DOHH2 (cell line): ENCODE measurements around the gene WDR89.

Source experiments
- H3F3A ChIP-seq: fragments of 200-600 bp; sonication (generic), shearing (Covaris generic); 2 replicates; pipeline ENCODE4 v1.6.0; 2016; ENCODE audit warnings: antibody characterized with exemption, mild to moderate bottlenecking; ENCODE audit not compliant: control insufficient read depth, insufficient read depth
- H3K27ac ChIP-seq: fragments of 200-600 bp; sonication (generic); 2 replicates; pipeline ENCODE4 v1.5.1; 2014; ENCODE audit warnings: low read depth, mild to moderate bottlenecking, low read length, moderate library complexity
- H3K27me3 ChIP-seq: fragments of 200-600 bp; sonication (generic); 2 replicates; pipeline ENCODE4 v1.6.1; 2014; ENCODE audit warnings: mild to moderate bottlenecking, low read length, mixed read lengths; ENCODE audit not compliant: control insufficient read depth
- H3K36me3 ChIP-seq: fragments of 200-600 bp; sonication (generic); 2 replicates; pipeline ENCODE4 v1.6.1; 2014; ENCODE audit warnings: mild to moderate bottlenecking, low read length, moderate library complexity, mixed read lengths; ENCODE audit not compliant: control insufficient read depth
- H3K4me1 ChIP-seq: fragments of 200-600 bp; sonication (generic); 2 replicates; pipeline ENCODE4 v1.6.1; 2014; ENCODE audit warnings: mild to moderate bottlenecking, low read length, mixed read lengths; ENCODE audit not compliant: control insufficient read depth
- H3K4me2 ChIP-seq: fragments of 200-600 bp; sonication (generic); 2 replicates; pipeline ENCODE4 v1.6.0; 2014; ENCODE audit warnings: mild to moderate bottlenecking, low read length, moderate library complexity
- H3K4me3 ChIP-seq: fragments of 200-600 bp; sonication (generic); 2 replicates; pipeline ENCODE4 v1.5.1; 2014; ENCODE audit warnings: mild to moderate bottlenecking, low read length, mixed read lengths
- H3K79me2 ChIP-seq: fragments of 200-600 bp; sonication (generic); 2 replicates; pipeline ENCODE4 v1.6.1; 2014; ENCODE audit warnings: mild to moderate bottlenecking, low read length, mixed read lengths; ENCODE audit not compliant: control insufficient read depth
- H3K9me2 ChIP-seq: fragments of 200-600 bp; sonication (generic); replicated peaks from 2 replicates; pipeline ENCODE4 v1.6.1; 2014; ENCODE audit warnings: mild to moderate bottlenecking, low read length, mixed read lengths; ENCODE audit not compliant: control insufficient read depth
- H3K9me3 ChIP-seq: fragments of 200-600 bp; sonication (generic); 2 replicates; pipeline ENCODE4 v1.6.1; 2014; ENCODE audit warnings: antibody characterized with exemption, low read length, mixed read lengths; ENCODE audit not compliant: control insufficient read depth, insufficient read depth
- H4K20me1 ChIP-seq: fragments of 200-600 bp; sonication (generic); 2 replicates; pipeline ENCODE4 v1.6.0; 2014; ENCODE audit warnings: low read depth, mild to moderate bottlenecking, antibody characterized with exemption, low read length, moderate library complexity; ENCODE audit not compliant: control insufficient read depth, insufficient read depth
- EZH2phosphoT487 ChIP-seq: fragments of 200-600 bp; sonication (generic); IDR thresholded peaks from 2 replicates; pipeline ENCODE4 v1.6.1; 2017; ENCODE audit warnings: borderline replicate concordance, mild to moderate bottlenecking, antibody characterized with exemption, low read length, moderate library complexity, mixed read lengths
- TF ChIP-seq, protein P1 (sequence below): fragments of 200-600 bp; sonication (generic); IDR thresholded peaks from one replicate; pipeline ENCODE4 v1.5.1; 2014; ENCODE audit warnings: antibody characterized with exemption, mild to moderate bottlenecking, low read depth, low read length; ENCODE audit not compliant: poor library complexity, severe bottlenecking

Gene WDR89

DNA sequence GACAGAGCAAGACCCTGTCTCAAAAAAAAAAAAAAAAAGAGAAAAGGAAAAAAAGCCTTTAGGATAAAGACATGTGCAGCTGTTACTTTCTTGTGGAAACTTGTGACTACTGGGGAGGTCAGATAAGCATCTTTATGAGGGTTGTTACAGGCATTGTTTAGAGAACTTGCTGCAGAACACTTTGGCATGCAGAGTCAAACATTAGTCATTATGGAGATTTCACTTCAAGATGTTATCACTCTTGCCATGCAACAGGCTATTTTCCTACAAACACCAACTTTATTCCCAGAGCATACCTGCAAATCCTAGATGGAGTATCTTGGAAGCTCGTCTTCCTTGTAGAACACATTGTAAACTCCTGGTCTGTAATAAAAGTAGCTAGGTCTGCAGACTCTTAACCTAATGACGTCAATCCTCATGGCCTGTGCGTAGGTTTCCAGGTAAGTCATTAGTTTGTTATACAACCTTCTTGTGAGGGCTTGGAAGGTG, 36.3 kb upstream of the WDR89 start:
- Histone ChIP-seq H4K20me1 (no peaks in the 10 kb centered on the region), H3K79me2 (no peaks in the 10 kb centered on the region; the same call in 1 of the 2 replicates), H3K4me1 (no peaks in the 10 kb centered on the region), H3F3A (peaks cover 31% of the 10 kb centered on the region), H3K4me2 (no peak overlapping the region), H3K4me3 (no peak overlapping the region), H3K9me2 (no peaks in the 10 kb centered on the region), H3K36me3 (peaks cover 69% of the 10 kb centered on the region), H3K9me3 (no peaks in the 10 kb centered on the region), H3K27ac (no peak overlapping the region), H3K27me3 (no peaks in the 10 kb centered on the region)
- no peak for TF ChIP-seq EZH2phosphoT487
- TF ChIP-seq, protein P1, sequence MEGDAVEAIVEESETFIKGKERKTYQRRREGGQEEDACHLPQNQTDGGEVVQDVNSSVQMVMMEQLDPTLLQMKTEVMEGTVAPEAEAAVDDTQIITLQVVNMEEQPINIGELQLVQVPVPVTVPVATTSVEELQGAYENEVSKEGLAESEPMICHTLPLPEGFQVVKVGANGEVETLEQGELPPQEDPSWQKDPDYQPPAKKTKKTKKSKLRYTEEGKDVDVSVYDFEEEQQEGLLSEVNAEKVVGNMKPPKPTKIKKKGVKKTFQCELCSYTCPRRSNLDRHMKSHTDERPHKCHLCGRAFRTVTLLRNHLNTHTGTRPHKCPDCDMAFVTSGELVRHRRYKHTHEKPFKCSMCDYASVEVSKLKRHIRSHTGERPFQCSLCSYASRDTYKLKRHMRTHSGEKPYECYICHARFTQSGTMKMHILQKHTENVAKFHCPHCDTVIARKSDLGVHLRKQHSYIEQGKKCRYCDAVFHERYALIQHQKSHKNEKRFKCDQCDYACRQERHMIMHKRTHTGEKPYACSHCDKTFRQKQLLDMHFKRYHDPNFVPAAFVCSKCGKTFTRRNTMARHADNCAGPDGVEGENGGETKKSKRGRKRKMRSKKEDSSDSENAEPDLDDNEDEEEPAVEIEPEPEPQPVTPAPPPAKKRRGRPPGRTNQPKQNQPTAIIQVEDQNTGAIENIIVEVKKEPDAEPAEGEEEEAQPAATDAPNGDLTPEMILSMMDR = no peak

DNA sequence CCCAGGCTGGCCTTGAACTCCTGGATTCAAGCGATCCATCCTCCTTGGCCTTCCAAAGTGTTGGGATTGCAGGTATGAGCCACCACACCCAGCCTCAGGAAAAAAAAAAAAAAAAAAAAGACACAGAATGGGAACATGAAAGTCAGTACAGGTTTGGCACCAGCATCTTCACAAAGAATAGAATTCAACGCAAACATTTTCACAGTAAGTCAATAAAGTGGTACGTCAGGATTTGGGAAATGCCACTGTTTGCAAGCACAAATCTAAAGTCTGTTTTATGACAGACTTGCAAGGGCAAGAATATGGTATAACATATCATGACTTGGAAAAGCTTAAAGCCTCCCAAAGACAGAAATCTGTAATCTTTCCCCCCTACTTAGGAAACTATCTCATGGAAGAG, 34.9 kb upstream of the WDR89 start:
- Histone ChIP-seq H3K79me2 (no peaks in the 10 kb centered on the region), H3K27ac (no peak overlapping the region), H3K4me1 (no peaks in the 10 kb centered on the region), H3K9me2 (no peaks in the 10 kb centered on the region), H3K27me3 (no peaks in the 10 kb centered on the region), H4K20me1 (0 out of 2 replicates have a peak, but pooled peaks cover 3% of the 10 kb centered on the region), H3K36me3 (peaks cover 59% of the 10 kb centered on the region), H3K9me3 (no peaks in the 10 kb centered on the region), H3F3A (peaks cover 38% of the 10 kb centered on the region), H3K4me2 (no peak overlapping the region), H3K4me3 (no peak overlapping the region)
- TF ChIP-seq EZH2phosphoT487 = no peak
- TF ChIP-seq, protein P1 = no peak

DNA sequence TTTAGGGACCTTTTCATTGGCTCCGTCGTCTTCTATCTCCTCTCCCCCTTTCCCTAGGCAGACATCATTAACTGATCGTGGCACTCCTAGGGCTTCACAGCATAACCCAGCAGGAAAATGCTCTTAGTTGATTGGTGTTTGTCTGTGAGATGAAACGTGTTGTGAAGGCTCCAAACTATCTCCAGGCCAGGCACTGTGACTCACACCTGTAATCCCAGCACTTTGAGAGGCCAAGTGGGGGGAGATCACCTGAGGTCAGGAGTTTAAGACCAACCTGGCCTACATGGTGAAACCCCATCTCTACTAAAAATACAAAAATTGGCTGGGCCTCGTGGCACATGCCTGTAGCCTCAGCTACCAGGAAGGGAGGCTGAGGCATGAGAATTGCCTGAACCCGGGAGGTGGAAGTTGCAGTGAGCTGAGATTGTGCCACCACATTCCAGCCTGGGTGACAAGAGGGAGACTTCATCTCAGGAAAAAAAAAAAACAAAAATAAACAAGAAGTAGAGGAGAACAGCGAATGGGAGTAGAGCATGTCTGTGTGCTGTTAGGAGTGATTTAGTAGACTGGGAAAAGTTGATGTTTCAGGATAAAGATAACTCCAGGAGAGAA, 32.3 kb upstream of the WDR89 start:
- H4K20me1 ChIP-seq = 0 out of 2 replicates have a peak, but pooled peaks cover 3% of the 10 kb centered on the region
- no peaks in the 10 kb centered on the region for H3K9me3 ChIP-seq
- no peak overlapping the region for H3K27ac ChIP-seq
- no peak for TF ChIP-seq EZH2phosphoT487
- TF ChIP-seq, protein P1 = no peak
- no peaks in the 10 kb centered on the region for H3K4me1 ChIP-seq
- no peak overlapping the region for H3K4me3 ChIP-seq
- peaks cover 50% of the 10 kb centered on the region for H3F3A ChIP-seq
- no peak overlapping the region for H3K4me2 ChIP-seq
- no peaks in the 10 kb centered on the region for H3K27me3 ChIP-seq
- no peaks in the 10 kb centered on the region for H3K79me2 ChIP-seq
- peaks cover 42% of the 10 kb centered on the region for H3K36me3 ChIP-seq
- no peaks in the 10 kb centered on the region for H3K9me2 ChIP-seq
